SK-N-SH treated with all-trans-retinoic acid at 6 μM for 48 hours (cell line): ENCODE measurements around the gene ETNK2.

Experiments used
- ATAC-seq: fragments of 200-7000 bp; cut with Tn5 transposase; 3 replicates; pipeline ENCODE4 v1.9.1; 2020; ENCODE audit warnings: mild to moderate bottlenecking, moderate library complexity
- ARNTL ChIP-seq: fragments of 450-650 bp; formaldehyde crosslinking; IDR thresholded peaks from 2 replicates; pipeline ENCODE4 v1.5.0; 2020; ENCODE audit warnings: low read depth, mild to moderate bottlenecking, moderate library complexity, borderline replicate concordance
- BACH2 ChIP-seq: fragments of 250-450 bp; sonication (Bioruptor Pico); IDR thresholded peaks from 2 replicates; pipeline ENCODE4 v1.9.0; 2021; ENCODE audit warnings: mild to moderate bottlenecking, borderline replicate concordance
- CSDC2 ChIP-seq: fragments of 250-450 bp; sonication (Bioruptor Pico); IDR thresholded peaks from 2 replicates; pipeline ENCODE4 v1.5.0; 2020; ENCODE audit warnings: mild to moderate bottlenecking, moderate library complexity
- ESRRG ChIP-seq: fragments of 250-450 bp; sonication (Bioruptor Pico); IDR thresholded peaks from 2 replicates; pipeline ENCODE4 v1.6.1; 2021; ENCODE audit warnings: mild to moderate bottlenecking
- GLIS3 ChIP-seq: fragments of 250-450 bp; sonication (Bioruptor Pico); IDR thresholded peaks from 2 replicates; pipeline ENCODE4 v1.5.0; 2020; ENCODE audit warnings: mild to moderate bottlenecking, moderate library complexity
- ISL1 ChIP-seq: fragments of 250-450 bp; sonication (Bioruptor Pico); IDR thresholded peaks from 2 replicates; pipeline ENCODE4 v2.1.2; 2022; ENCODE audit warnings: mild to moderate bottlenecking, moderate library complexity
- OSR1 ChIP-seq: fragments of 250-450 bp; sonication (Bioruptor Pico); IDR thresholded peaks from 2 replicates; pipeline ENCODE4 v1.8.0; 2022; ENCODE audit warnings: moderate library complexity, mild to moderate bottlenecking, inconsistent platforms
- PPARA ChIP-seq: fragments of 250-450 bp; sonication (Bioruptor Pico); IDR thresholded peaks from 2 replicates; pipeline ENCODE4 v1.5.0; 2020; ENCODE audit warnings: mild to moderate bottlenecking, borderline replicate concordance
- RARB ChIP-seq: fragments of 250-450 bp; sonication (Bioruptor Pico); IDR thresholded peaks from 2 replicates; pipeline ENCODE4 v1.8.0; 2021; ENCODE audit warnings: mild to moderate bottlenecking, moderate library complexity
- SNAI2 ChIP-seq: fragments of 250-450 bp; sonication (Bioruptor Pico); IDR thresholded peaks from 2 replicates; pipeline ENCODE4 v1.5.0; 2020; ENCODE audit warnings: mild to moderate bottlenecking, moderate library complexity
- TCF4 ChIP-seq: fragments of 250-450 bp; sonication (Bioruptor Pico); IDR thresholded peaks from 2 replicates; pipeline ENCODE4 v1.8.0; 2021; ENCODE audit warnings: mild to moderate bottlenecking, moderate library complexity, borderline replicate concordance
- TOX ChIP-seq: fragments of 250-450 bp; sonication (Bioruptor Pico); IDR thresholded peaks from 2 replicates; pipeline ENCODE4 v1.8.0; 2021; ENCODE audit warnings: mild to moderate bottlenecking, moderate library complexity, borderline replicate concordance
- ZC3H10 ChIP-seq: fragments of 250-450 bp; sonication (Bioruptor Pico); IDR thresholded peaks from 2 replicates; pipeline ENCODE4 v1.5.1; 2021; ENCODE audit warnings: mild to moderate bottlenecking, moderate library complexity
- ZFP3 ChIP-seq: fragments of 250-450 bp; sonication (Bioruptor Pico); IDR thresholded peaks from 2 replicates; pipeline ENCODE4 v1.5.0; 2020; ENCODE audit warnings: mild to moderate bottlenecking, moderate library complexity
- ZFP30 ChIP-seq: fragments of 450-650 bp; formaldehyde crosslinking; IDR thresholded peaks from 2 replicates; pipeline ENCODE4 v1.5.0; 2022; ENCODE audit warnings: mild to moderate bottlenecking, moderate library complexity
- ZNF565 ChIP-seq: fragments of 450-650 bp; formaldehyde crosslinking; conservative IDR thresholded peaks from 2 replicates; pipeline ENCODE4 v1.5.0; 2020; ENCODE audit warnings: low read depth, mild to moderate bottlenecking, moderate library complexity
- ZNF70 ChIP-seq: fragments of 450-650 bp; formaldehyde crosslinking; IDR thresholded peaks from 2 replicates; pipeline ENCODE4 v1.5.0; 2020; ENCODE audit warnings: mild to moderate bottlenecking, moderate library complexity
- ZNF8 ChIP-seq: fragments of 450-650 bp; formaldehyde crosslinking; IDR thresholded peaks from 2 replicates; pipeline ENCODE4 v1.5.0; 2020; ENCODE audit warnings: mild to moderate bottlenecking, moderate library complexity
- TF ChIP-seq, protein P1 (sequence below): fragments of 250-450 bp; sonication (Bioruptor Pico); IDR thresholded peaks from 2 replicates; pipeline ENCODE4 v1.8.0; 2021; ENCODE audit warnings: low read depth, mild to moderate bottlenecking, moderate library complexity, borderline replicate concordance
- TF ChIP-seq, protein P2 (sequence below): fragments of 250-450 bp; sonication (Bioruptor Pico); IDR thresholded peaks from 2 replicates; pipeline ENCODE4 v1.5.1; 2021; ENCODE audit warnings: mild to moderate bottlenecking, moderate library complexity
- TF ChIP-seq, protein P3 (sequence below): fragments of 250-450 bp; sonication (Bioruptor Pico); IDR thresholded peaks from 2 replicates; pipeline ENCODE4 v1.5.1; 2020; ENCODE audit warnings: low read depth, mild to moderate bottlenecking, moderate library complexity
- TF ChIP-seq, protein P4 (sequence below): fragments of 250-450 bp; sonication (Bioruptor Pico); IDR thresholded peaks from 2 replicates; pipeline ENCODE4 v1.8.0; 2020; ENCODE audit warnings: mild to moderate bottlenecking, moderate library complexity, borderline replicate concordance

ETNK2 gene

DNA sequence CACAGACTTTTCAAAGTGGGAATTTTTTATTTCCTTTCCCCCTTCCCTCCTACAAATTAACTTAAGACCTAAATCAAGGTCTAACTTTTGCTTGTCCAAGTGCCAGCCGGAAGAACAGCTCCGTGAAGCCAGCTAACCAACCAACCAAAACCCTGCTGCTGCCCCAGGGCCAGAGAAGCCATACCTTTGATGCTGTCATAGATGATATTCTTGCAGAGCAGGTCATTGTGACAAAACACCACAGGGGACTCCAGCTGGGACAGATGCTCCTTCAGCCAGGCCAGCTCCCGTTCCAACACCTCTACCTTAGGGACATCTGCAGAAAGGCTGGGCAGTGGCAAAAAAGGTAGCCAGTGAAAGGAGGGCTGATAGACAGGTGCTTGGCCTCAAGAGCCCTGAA is 10.7 kb downstream of the ETNK2 start:
- TF ChIP-seq PPARA (CRISPR knock-in tag): no peak
- TF ChIP-seq, protein P1, sequence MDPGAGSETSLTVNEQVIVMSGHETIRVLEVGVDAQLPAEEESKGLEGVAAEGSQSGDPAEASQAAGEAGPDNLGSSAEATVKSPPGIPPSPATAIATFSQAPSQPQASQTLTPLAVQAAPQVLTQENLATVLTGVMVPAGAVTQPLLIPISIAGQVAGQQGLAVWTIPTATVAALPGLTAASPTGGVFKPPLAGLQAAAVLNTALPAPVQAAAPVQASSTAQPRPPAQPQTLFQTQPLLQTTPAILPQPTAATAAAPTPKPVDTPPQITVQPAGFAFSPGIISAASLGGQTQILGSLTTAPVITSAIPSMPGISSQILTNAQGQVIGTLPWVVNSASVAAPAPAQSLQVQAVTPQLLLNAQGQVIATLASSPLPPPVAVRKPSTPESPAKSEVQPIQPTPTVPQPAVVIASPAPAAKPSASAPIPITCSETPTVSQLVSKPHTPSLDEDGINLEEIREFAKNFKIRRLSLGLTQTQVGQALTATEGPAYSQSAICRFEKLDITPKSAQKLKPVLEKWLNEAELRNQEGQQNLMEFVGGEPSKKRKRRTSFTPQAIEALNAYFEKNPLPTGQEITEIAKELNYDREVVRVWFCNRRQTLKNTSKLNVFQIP (CRISPR knock-in tag): no peak
- TF ChIP-seq BACH2 (CRISPR knock-in tag): no peak
- TF ChIP-seq, protein P2, sequence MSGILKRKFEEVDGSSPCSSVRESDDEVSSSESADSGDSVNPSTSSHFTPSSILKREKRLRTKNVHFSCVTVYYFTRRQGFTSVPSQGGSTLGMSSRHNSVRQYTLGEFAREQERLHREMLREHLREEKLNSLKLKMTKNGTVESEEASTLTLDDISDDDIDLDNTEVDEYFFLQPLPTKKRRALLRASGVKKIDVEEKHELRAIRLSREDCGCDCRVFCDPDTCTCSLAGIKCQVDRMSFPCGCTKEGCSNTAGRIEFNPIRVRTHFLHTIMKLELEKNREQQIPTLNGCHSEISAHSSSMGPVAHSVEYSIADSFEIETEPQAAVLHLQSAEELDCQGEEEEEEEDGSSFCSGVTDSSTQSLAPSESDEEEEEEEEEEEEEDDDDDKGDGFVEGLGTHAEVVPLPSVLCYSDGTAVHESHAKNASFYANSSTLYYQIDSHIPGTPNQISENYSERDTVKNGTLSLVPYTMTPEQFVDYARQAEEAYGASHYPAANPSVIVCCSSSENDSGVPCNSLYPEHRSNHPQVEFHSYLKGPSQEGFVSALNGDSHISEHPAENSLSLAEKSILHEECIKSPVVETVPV (CRISPR knock-in tag): no peak
- no peak for TF ChIP-seq GLIS3
- TF ChIP-seq ZFP3 (CRISPR knock-in tag): no peak
- TF ChIP-seq, protein P3, sequence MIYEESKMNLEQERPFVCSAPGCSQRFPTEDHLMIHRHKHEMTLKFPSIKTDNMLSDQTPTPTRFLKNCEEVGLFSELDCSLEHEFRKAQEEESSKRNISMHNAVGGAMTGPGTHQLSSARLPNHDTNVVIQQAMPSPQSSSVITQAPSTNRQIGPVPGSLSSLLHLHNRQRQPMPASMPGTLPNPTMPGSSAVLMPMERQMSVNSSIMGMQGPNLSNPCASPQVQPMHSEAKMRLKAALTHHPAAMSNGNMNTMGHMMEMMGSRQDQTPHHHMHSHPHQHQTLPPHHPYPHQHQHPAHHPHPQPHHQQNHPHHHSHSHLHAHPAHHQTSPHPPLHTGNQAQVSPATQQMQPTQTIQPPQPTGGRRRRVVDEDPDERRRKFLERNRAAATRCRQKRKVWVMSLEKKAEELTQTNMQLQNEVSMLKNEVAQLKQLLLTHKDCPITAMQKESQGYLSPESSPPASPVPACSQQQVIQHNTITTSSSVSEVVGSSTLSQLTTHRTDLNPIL (CRISPR knock-in tag): no peak
- TF ChIP-seq CSDC2 (CRISPR knock-in tag): no peak
- no peak for TF ChIP-seq ZFP30 (CRISPR knock-in tag)
- TF ChIP-seq TOX (CRISPR knock-in tag): no peak
- TF ChIP-seq ESRRG (CRISPR knock-in tag): no peak

DNA sequence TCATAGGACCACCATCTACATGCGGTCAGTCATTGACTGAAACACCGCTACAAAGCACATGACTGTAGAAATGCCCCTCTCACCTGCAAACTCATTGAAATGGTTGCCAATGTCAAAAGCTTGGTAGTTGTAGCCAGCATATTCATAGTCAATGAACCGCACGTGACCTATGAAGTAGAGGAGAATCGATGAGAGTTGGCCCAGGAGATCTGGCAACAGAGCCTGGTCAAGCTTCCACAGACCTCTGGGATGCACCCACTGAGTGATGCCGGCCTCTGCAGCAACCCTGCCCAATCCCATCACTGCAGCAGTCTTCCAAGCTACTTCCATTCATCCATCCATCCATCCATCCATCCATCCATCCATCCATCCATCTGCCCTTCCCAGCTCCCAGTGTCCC is 11.9 kb downstream of the ETNK2 start:
- TF ChIP-seq TCF4 (CRISPR knock-in tag) (no peak), ZC3H10 (CRISPR knock-in tag) (no peak), ESRRG (CRISPR knock-in tag) (no peak), RARB (CRISPR knock-in tag) (no peak), OSR1 (CRISPR knock-in tag) (no peak), GLIS3 (no peak), ZNF565 (CRISPR knock-in tag) (no peak), ZFP3 (CRISPR knock-in tag) (no peak), CSDC2 (CRISPR knock-in tag) (no peak), SNAI2 (no peak), ISL1 (no peak), ZNF8 (CRISPR knock-in tag) (no peak), TOX (CRISPR knock-in tag) (no peak), BACH2 (CRISPR knock-in tag) (no peak), ZNF70 (no peak), PPARA (CRISPR knock-in tag) (no peak)
- TF ChIP-seq, protein P4, sequence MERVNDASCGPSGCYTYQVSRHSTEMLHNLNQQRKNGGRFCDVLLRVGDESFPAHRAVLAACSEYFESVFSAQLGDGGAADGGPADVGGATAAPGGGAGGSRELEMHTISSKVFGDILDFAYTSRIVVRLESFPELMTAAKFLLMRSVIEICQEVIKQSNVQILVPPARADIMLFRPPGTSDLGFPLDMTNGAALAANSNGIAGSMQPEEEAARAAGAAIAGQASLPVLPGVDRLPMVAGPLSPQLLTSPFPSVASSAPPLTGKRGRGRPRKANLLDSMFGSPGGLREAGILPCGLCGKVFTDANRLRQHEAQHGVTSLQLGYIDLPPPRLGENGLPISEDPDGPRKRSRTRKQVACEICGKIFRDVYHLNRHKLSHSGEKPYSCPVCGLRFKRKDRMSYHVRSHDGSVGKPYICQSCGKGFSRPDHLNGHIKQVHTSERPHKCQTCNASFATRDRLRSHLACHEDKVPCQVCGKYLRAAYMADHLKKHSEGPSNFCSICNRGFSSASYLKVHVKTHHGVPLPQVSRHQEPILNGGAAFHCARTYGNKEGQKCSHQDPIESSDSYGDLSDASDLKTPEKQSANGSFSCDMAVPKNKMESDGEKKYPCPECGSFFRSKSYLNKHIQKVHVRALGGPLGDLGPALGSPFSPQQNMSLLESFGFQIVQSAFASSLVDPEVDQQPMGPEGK (CRISPR knock-in tag): no peak
- TF ChIP-seq, protein P1 (CRISPR knock-in tag): no peak
- TF ChIP-seq, protein P3 (CRISPR knock-in tag): no peak
- no peak for ATAC-seq

More for the DNA sequence above, 10.7 kb downstream of the ETNK2 start:
- no peak for ATAC-seq

DNA sequence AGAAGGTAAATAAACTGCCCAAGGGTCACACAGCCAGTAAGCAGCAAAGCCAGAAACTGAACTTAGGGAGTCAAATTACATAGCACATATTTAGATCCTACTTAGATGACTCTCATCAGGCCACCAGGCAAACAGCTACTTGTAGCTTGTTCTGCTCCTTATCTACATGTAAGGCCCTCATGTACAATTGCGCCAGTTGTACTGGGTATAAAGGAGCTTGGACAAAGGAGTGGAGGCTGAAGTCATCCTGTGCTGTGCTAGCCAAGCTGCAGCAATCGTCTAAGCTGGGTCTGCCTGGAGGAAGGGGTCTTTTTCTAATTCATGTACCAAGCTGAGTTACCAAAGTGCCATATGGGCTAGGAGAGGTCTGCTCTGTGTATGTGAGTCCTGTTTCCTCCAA is 12.8 kb downstream of the ETNK2 start:
- no peak for ATAC-seq
- TF ChIP-seq ZFP3 (CRISPR knock-in tag) (no peak), TCF4 (CRISPR knock-in tag) (no peak), ESRRG (CRISPR knock-in tag) (no peak), ZFP30 (CRISPR knock-in tag) (no peak), OSR1 (CRISPR knock-in tag) (no peak), SNAI2 (no peak), TOX (CRISPR knock-in tag) (no peak), ARNTL (no peak), CSDC2 (CRISPR knock-in tag) (no peak), RARB (CRISPR knock-in tag) (no peak), PPARA (CRISPR knock-in tag) (no peak)
- TF ChIP-seq, protein P3 (CRISPR knock-in tag): no peak
- TF ChIP-seq, protein P4 (CRISPR knock-in tag): no peak
- TF ChIP-seq, protein P2 (CRISPR knock-in tag): no peak
